PFSK-1 (cell line): ENCODE measurements around the gene AMACR.

Experiments
- FOXP2 ChIP-seq: optimal IDR thresholded peaks from 2 replicates; pipeline ENCODE3; 2011; ENCODE audit warnings: borderline replicate concordance, control low read depth, inconsistent platforms; ENCODE audit not compliant: insufficient read depth; ENCODE audit errors: extremely low read length, extremely low read depth
- POLR2AphosphoS5 ChIP-seq: IDR thresholded peaks from 2 replicates; pipeline ENCODE4 v1.6.1; 2012; ENCODE audit warnings: low read depth, mild to moderate bottlenecking, control low read depth, low read length, moderate library complexity
- SIN3A ChIP-seq: IDR thresholded peaks from 2 replicates; pipeline ENCODE4 v1.6.1; 2012; ENCODE audit warnings: mild to moderate bottlenecking, low read length, moderate library complexity, borderline replicate concordance; ENCODE audit not compliant: insufficient read depth
- TAF1 ChIP-seq: IDR thresholded peaks from 2 replicates; pipeline ENCODE4 v1.6.1; 2012; ENCODE audit warnings: low read length, control low read depth, borderline replicate concordance; ENCODE audit not compliant: insufficient read depth
- TF ChIP-seq, protein P1 (sequence below), 2 experiments: IDR thresholded peaks; 2 replicates each; pipeline versions ENCODE4 v1.6.1 to v1.8.0; 2011 to 2012; ENCODE audit warnings: low read depth in 2 of 2, low read length in 2 of 2, control low read depth in 1 of 2, inconsistent platforms in 1 of 2, mild to moderate bottlenecking in 1 of 2, moderate library complexity in 1 of 2; ENCODE audit not compliant: insufficient read depth in 1 of 2

The AMACR gene

DNA sequence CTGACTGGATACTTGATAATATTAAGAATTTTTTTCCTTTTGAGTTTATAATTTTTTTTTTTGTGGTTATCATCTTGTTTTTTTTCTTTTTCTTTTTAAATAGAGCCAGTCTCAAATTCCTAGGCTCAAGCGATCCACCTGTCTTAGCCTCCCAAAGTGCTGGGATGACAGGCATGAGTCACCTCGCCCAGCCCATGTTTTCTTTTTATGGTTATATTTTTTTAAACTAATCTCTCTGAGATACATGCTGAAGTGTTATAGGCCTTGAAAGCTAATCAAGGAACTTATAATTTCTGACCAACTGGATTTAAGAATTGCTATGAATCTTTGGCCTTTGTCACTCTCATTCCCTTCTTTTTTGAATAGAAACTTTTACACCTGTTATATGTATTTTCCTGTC, 6.8 kb upstream of the AMACR start:
- no peak for TF ChIP-seq TAF1
- no peak for TF ChIP-seq POLR2AphosphoS5
- no peak for TF ChIP-seq FOXP2
- TF ChIP-seq, protein P1, sequence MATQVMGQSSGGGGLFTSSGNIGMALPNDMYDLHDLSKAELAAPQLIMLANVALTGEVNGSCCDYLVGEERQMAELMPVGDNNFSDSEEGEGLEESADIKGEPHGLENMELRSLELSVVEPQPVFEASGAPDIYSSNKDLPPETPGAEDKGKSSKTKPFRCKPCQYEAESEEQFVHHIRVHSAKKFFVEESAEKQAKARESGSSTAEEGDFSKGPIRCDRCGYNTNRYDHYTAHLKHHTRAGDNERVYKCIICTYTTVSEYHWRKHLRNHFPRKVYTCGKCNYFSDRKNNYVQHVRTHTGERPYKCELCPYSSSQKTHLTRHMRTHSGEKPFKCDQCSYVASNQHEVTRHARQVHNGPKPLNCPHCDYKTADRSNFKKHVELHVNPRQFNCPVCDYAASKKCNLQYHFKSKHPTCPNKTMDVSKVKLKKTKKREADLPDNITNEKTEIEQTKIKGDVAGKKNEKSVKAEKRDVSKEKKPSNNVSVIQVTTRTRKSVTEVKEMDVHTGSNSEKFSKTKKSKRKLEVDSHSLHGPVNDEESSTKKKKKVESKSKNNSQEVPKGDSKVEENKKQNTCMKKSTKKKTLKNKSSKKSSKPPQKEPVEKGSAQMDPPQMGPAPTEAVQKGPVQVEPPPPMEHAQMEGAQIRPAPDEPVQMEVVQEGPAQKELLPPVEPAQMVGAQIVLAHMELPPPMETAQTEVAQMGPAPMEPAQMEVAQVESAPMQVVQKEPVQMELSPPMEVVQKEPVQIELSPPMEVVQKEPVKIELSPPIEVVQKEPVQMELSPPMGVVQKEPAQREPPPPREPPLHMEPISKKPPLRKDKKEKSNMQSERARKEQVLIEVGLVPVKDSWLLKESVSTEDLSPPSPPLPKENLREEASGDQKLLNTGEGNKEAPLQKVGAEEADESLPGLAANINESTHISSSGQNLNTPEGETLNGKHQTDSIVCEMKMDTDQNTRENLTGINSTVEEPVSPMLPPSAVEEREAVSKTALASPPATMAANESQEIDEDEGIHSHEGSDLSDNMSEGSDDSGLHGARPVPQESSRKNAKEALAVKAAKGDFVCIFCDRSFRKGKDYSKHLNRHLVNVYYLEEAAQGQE (IDR thresholded peaks at IDR 0.05; ENCODE audit: insufficient read depth in 1 of 2, low read depth in 2 of 2, low read length in 2 of 2) = no peak

DNA sequence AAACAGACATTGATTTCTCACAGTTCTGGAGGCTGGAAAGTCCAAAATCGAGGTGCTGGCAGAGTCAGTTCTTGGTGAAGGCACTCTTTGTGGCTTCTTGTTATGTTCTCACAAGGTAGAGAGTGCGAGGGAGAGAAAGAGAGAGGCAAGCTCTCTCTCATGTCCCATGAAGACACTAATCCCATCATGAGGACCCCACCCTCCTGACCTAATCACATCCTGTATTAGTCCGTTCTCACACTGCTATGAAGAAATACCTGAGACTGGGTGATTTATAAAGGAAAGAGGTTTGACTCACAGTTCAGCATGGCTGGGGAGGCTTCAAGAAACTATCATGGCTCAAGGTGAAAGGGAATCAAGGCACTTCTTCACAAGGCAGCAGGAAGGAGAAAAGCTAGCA, 5.7 kb upstream of the AMACR start:
- TF ChIP-seq TAF1 (no peak), SIN3A (no peak), POLR2AphosphoS5 (no peak), FOXP2 (no peak)
- TF ChIP-seq, protein P1 (IDR thresholded peaks at IDR 0.05; ENCODE audit: insufficient read depth in 1 of 2, low read depth in 2 of 2, low read length in 2 of 2) = no peak

DNA sequence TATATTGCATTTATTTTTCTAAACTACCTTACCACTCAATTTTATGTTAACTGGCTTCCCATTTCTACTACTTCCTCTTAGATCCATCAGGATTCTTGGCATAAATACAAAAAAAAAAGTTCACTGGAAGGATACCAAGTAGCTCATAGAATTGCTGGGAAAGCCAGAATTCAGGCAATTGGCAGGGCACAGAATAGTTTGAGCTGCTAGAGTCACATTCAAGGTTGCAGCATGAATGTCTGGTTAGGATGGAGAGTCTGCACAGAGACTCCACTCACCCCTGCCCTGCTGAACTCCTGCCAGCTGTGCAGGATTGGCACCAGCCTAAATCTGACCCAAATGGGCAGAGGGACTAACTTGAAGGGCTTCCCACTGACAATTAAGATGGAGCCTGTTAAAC, 4.9 kb upstream of the AMACR start:
- TF ChIP-seq POLR2AphosphoS5 (no peak), TAF1 (no peak), FOXP2 (no peak), SIN3A (no peak)
- TF ChIP-seq, protein P1 (IDR thresholded peaks at IDR 0.05; ENCODE audit: insufficient read depth in 1 of 2, low read depth in 2 of 2, low read length in 2 of 2) = no peak

DNA sequence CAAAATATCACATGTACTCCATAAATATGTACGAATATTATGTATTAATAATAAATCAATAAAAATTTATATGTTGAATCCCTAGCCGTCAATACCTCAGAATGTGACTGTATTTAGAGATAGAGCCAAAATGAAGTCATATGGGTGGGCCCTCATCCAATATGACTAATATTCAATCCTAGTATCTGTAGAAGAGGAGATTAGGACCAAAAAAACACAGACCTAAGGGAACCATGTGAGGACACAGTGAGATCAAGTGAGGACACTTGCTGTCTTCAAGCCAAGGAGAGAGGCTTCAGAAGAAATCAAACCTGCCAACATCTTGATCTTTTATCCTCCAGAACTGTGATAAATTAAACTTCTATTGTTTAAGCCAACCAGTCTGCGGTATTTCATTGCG, 3.7 kb upstream of the AMACR start:
- TF ChIP-seq, protein P1 (IDR thresholded peaks at IDR 0.05; ENCODE audit: insufficient read depth in 1 of 2, low read depth in 2 of 2, low read length in 2 of 2) = no peak
- TF ChIP-seq TAF1 = no peak
- TF ChIP-seq POLR2AphosphoS5 = no peak
- no peak for TF ChIP-seq FOXP2
- no peak for TF ChIP-seq SIN3A

DNA sequence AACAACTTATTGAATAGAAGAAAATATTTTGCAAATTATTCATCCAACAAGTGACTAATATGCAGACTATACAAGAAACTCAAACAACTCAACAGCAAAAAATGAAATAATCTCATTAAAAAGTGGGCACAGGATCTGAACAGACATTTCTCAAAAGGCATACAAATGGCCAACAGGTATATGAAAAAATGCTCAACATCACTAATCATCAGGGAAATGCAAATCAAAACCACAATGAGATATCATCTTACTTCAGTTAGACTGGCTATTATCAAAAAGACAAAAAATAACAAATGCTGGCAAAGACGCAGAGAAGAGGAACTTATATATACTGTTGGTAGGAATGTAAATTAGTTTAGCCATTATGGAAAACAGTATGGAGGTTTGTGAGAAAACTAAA, 1.8 kb upstream of the AMACR start:
- TF ChIP-seq POLR2AphosphoS5 (no peak), TAF1 (no peak), FOXP2 (no peak), SIN3A (no peak)
- TF ChIP-seq, protein P1 (IDR thresholded peaks at IDR 0.05; ENCODE audit: insufficient read depth in 1 of 2, low read depth in 2 of 2, low read length in 2 of 2) = no peak
